Mammary epithelial cell (primary cell): ENCODE measurements around the gene RAD51B.

Experiments
- CTCF ChIP-seq, 2 donors: IDR thresholded peaks in 1 of 2; conservative IDR thresholded peaks in 1 of 2; 2 replicates each; pipeline ENCODE4 v1.5.1; 2011 to 2012; ENCODE audit warnings: inconsistent platforms in 2 of 2, low read length in 2 of 2, mild to moderate bottlenecking in 2 of 2, control low read depth in 1 of 2, low read depth in 1 of 2; ENCODE audit not compliant: insufficient read depth in 1 of 2; ENCODE audit errors: extremely low read depth in 1 of 2
- EZH2 ChIP-seq: IDR thresholded peaks from 2 replicates; pipeline ENCODE4 v1.6.1; 2012; ENCODE audit warnings: low read length, inconsistent platforms, borderline replicate concordance

GRCh38 chr14:68662392-68662791 lies 842.8 kb downstream of the RAD51B start:
- TF ChIP-seq CTCF (conservative IDR thresholded peaks at IDR 0.05 in 1 of 2, IDR thresholded peaks at IDR 0.05 in 1 of 2; ENCODE audit: extremely low read depth in 1 of 2, insufficient read depth in 1 of 2, low read depth in 1 of 2, low read length in 2 of 2) = no peak
- TF ChIP-seq EZH2 = no peak
